GM23338 (cell line): Measurements from ENCODE around the gene SCN3B. TPM values are rescaled to one million over a fixed set of nuclear protein-coding genes. Genes with fewer than 3 reads are reported as not detected.

Experiments used
- ATAC-seq: fragments of 200-7000 bp; cut with Tn5 transposase; 3 replicates; pipeline ENCODE4 v1.9.1; 2020
- DNase-seq: peaks from one replicate; pipeline ENCODE4 v3.0.0-alpha.2; 2015; ENCODE audit warnings: low spot score
- H2AFZ ChIP-seq: fragments of 200-600 bp; sonication (generic); 2 replicates; pipeline ENCODE4 v1.8.0; 2016; ENCODE audit warnings: antibody characterized with exemption, mild to moderate bottlenecking, moderate library complexity
- H3F3A ChIP-seq: fragments of 200-600 bp; sonication (generic); replicated peaks from 2 replicates; pipeline ENCODE4 v1.8.0; 2017; ENCODE audit warnings: antibody characterized with exemption, mixed run types, low read depth
- H3K27ac ChIP-seq: fragments of 200-600 bp; sonication (generic); 2 replicates; pipeline ENCODE4 v1.6.1; 2016; ENCODE audit warnings: low read depth
- H3K27me3 ChIP-seq: fragments of 200-600 bp; sonication (generic); 2 replicates; pipeline ENCODE4 v1.8.0; 2016; ENCODE audit warnings: mild to moderate bottlenecking, mixed run types, moderate library complexity; ENCODE audit not compliant: insufficient read depth
- H3K36me3 ChIP-seq: fragments of 200-600 bp; sonication (generic); 2 replicates; pipeline ENCODE4 v1.8.0; 2016; ENCODE audit warnings: mild to moderate bottlenecking; ENCODE audit not compliant: insufficient read depth
- H3K4me1 ChIP-seq: fragments of 200-600 bp; sonication (generic); 2 replicates; pipeline ENCODE4 v1.8.0; 2016; ENCODE audit warnings: mild to moderate bottlenecking, moderate library complexity; ENCODE audit not compliant: insufficient read depth
- H3K4me2 ChIP-seq: fragments of 200-600 bp; sonication (generic); 2 replicates; pipeline ENCODE4 v1.7.1; 2017; ENCODE audit warnings: mixed run types
- H3K4me3 ChIP-seq: fragments of 200-600 bp; sonication (generic); 2 replicates; pipeline ENCODE4 v1.6.1; 2016; ENCODE audit warnings: mixed run types
- H3K79me2 ChIP-seq: fragments of 200-600 bp; sonication (generic); replicated peaks from 2 replicates; pipeline ENCODE4 v1.8.0; 2017; ENCODE audit warnings: mild to moderate bottlenecking; ENCODE audit not compliant: insufficient read depth
- H3K9me2 ChIP-seq: fragments of 200-600 bp; sonication (generic); 2 replicates; pipeline ENCODE4 v1.8.0; 2017; ENCODE audit not compliant: insufficient read depth
- H4K20me1 ChIP-seq: fragments of 200-600 bp; sonication (generic); replicated peaks from 2 replicates; pipeline ENCODE4 v1.8.0; 2017; ENCODE audit warnings: mild to moderate bottlenecking; ENCODE audit not compliant: insufficient read depth
- H3K27ac Mint-ChIP-seq: 2 replicates; pipeline ENCODE4 v1.8.0; 2020; ENCODE audit warnings: inconsistent platforms, mild to moderate bottlenecking, moderate library complexity, mixed read lengths
- H3K27me3 Mint-ChIP-seq: 3 replicates; pipeline ENCODE4 v1.8.0; 2022; ENCODE audit warnings: low read depth, mild to moderate bottlenecking, moderate library complexity, mixed read lengths, inconsistent platforms; ENCODE audit not compliant: insufficient read depth, poor library complexity
- H3K36me3 Mint-ChIP-seq: 3 replicates; pipeline ENCODE4 v1.8.0; 2021; ENCODE audit warnings: low read depth, mild to moderate bottlenecking, inconsistent platforms, moderate library complexity, mixed read lengths
- H3K4me1 Mint-ChIP-seq: 3 replicates; pipeline ENCODE4 v1.8.0; 2020; ENCODE audit warnings: mild to moderate bottlenecking, inconsistent platforms, mixed read lengths
- H3K4me3 Mint-ChIP-seq: 3 replicates; pipeline ENCODE4 v1.8.0; 2021; ENCODE audit warnings: moderate library complexity, mild to moderate bottlenecking, inconsistent platforms, mixed read lengths
- H3K9me3 Mint-ChIP-seq: 3 replicates; pipeline ENCODE4 v1.8.0; 2020; ENCODE audit warnings: moderate library complexity, mild to moderate bottlenecking, inconsistent platforms, mixed read lengths
- STAT1 ChIP-seq: IDR thresholded peaks from one replicate; pipeline ENCODE4 v1.6.1; 2016; ENCODE audit warnings: antibody characterized with exemption; ENCODE audit not compliant: unreplicated experiment
- ZNF114 ChIP-seq: fragments of 250-450 bp; sonication (Bioruptor Pico); IDR thresholded peaks from 2 replicates; pipeline ENCODE4 v1.5.0; 2020; ENCODE audit warnings: mild to moderate bottlenecking, moderate library complexity
- polyA plus RNA-seq: library from polyadenylated mRNA; unstranded; fragments of >200 nt; fragmentation: Nextera tagmentation; extraction: Ambion mirVana; gene quantifications from 2 replicates; pipeline ENCODE4 v1.2.1, GENCODE V29; 2016
- total RNA-seq: library from RNA; depleted of rRNA; stranded (reverse); fragments of >200 nt; shearing (Covaris generic); gene quantifications from 2 replicates; pipeline ENCODE4 v1.2.3, GENCODE V29; 2014
- TF ChIP-seq, protein P1 (sequence below): fragments of 250-450 bp; sonication (Bioruptor Pico); IDR thresholded peaks from 2 replicates; pipeline ENCODE4 v1.5.0; 2020; ENCODE audit warnings: mild to moderate bottlenecking, moderate library complexity
- TF ChIP-seq, protein P2 (sequence below), 2 experiments: fragments of 200-600 bp in 1 of 2; sonication (generic) in 1 of 2; conservative IDR thresholded peaks; 2 replicates each; pipeline versions ENCODE4 v1.5.1 to v1.6.1; 2016 to 2017; ENCODE audit warnings: antibody characterized with exemption in 2 of 2, low read depth in 2 of 2, mild to moderate bottlenecking in 2 of 2, moderate library complexity in 1 of 2
- TF ChIP-seq, protein P3 (sequence below): IDR thresholded peaks from one replicate; pipeline ENCODE4 v1.6.1; 2018; ENCODE audit warnings: antibody characterized with exemption; ENCODE audit not compliant: unreplicated experiment

The SCN3B gene
- total and polyA plus RNA-seq, 2 experiments from 2014 or later = 0.74 to 1.7 TPM

DNA sequence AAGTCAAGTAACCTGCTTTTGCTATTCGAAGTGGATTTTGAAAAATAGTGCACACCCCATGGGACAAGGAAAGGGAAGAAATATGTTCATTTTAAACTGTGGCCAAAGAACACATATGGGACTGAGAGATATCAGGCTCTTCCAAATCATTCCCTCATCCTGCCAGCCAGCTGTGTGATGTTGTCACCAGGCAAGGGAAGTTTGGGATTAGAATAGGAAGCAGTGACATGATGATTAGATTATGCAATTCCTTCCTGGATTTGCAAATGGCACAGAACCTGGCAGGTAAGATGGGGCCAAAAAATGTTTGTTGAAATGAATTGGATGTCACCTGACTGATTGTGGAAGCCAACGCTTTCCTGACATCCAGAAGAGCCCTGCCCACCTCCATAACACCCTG, 4.9 kb upstream of the SCN3B start (continued):
- TF ChIP-seq, protein P1, sequence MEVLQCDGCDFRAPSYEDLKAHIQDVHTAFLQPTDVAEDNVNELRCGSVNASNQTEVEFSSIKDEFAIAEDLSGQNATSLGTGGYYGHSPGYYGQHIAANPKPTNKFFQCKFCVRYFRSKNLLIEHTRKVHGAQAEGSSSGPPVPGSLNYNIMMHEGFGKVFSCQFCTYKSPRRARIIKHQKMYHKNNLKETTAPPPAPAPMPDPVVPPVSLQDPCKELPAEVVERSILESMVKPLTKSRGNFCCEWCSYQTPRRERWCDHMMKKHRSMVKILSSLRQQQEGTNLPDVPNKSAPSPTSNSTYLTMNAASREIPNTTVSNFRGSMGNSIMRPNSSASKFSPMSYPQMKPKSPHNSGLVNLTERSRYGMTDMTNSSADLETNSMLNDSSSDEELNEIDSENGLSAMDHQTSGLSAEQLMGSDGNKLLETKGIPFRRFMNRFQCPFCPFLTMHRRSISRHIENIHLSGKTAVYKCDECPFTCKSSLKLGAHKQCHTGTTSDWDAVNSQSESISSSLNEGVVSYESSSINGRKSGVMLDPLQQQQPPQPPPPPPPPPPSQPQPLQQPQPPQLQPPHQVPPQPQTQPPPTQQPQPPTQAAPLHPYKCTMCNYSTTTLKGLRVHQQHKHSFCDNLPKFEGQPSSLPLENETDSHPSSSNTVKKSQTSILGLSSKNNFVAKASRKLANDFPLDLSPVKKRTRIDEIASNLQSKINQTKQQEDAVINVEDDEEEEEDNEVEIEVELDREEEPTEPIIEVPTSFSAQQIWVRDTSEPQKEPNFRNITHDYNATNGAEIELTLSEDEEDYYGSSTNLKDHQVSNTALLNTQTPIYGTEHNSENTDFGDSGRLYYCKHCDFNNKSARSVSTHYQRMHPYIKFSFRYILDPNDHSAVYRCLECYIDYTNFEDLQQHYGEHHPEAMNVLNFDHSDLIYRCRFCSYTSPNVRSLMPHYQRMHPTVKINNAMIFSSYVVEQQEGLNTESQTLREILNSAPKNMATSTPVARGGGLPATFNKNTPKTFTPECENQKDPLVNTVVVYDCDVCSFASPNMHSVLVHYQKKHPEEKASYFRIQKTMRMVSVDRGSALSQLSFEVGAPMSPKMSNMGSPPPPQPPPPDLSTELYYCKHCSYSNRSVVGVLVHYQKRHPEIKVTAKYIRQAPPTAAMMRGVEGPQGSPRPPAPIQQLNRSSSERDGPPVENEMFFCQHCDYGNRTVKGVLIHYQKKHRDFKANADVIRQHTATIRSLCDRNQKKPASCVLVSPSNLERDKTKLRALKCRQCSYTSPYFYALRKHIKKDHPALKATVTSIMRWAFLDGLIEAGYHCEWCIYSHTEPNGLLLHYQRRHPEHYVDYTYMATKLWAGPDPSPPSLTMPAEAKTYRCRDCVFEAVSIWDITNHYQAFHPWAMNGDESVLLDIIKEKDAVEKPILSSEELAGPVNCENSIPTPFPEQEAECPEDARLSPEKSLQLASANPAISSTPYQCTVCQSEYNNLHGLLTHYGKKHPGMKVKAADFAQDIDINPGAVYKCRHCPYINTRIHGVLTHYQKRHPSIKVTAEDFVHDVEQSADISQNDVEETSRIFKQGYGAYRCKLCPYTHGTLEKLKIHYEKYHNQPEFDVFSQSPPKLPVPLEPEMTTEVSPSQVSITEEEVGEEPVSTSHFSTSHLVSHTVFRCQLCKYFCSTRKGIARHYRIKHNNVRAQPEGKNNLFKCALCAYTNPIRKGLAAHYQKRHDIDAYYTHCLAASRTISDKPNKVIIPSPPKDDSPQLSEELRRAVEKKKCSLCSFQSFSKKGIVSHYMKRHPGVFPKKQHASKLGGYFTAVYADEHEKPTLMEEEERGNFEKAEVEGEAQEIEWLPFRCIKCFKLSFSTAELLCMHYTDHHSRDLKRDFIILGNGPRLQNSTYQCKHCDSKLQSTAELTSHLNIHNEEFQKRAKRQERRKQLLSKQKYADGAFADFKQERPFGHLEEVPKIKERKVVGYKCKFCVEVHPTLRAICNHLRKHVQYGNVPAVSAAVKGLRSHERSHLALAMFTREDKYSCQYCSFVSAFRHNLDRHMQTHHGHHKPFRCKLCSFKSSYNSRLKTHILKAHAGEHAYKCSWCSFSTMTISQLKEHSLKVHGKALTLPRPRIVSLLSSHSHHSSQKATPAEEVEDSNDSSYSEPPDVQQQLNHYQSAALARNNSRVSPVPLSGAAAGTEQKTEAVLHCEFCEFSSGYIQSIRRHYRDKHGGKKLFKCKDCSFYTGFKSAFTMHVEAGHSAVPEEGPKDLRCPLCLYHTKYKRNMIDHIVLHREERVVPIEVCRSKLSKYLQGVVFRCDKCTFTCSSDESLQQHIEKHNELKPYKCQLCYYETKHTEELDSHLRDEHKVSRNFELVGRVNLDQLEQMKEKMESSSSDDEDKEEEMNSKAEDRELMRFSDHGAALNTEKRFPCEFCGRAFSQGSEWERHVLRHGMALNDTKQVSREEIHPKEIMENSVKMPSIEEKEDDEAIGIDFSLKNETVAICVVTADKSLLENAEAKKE (CRISPR knock-in tag) = no peak
- TF ChIP-seq ZNF114 (CRISPR knock-in tag) = no peak

DNA sequence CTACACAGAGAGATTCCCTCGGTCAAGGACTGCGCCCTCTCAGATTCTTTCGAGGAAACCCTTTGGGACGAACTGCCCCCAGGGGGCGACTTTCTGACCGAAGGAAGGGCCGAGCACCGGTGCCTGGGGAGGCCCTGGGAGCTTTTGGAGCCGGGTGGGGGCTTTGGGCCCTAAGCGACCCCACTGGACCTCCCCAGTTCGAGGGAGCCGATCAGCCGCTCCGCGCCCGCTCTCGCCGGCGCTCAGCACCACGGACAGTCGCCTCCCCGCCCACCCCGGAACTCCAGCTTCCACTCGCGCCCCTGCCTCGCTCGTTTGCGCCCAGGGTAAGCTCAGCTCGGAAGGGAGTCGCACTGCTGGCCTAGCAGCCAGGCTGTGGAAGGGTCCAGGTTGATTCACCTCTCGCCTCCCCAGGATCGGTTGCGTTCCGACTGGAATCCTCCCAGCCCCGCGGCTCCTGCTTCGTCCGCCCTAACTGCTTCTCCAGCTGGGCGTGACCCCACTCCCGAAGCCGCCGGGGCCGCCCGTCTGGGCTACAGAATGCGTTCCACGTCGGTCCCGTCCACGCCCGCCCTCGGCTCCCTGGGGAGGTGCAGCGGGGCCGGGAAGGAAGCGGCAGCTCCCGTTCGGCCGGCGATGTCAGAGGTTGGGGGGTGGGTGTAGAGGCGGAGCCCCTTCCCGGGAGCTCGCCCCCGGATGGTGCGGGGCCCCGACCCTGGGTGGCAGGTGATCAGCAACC, 428 bp downstream of the SCN3B start:
- Mint-ChIP-seq H3K27ac (no peak overlapping the region), H3K27me3 (peaks cover 31% of the 10 kb centered on the region), H3K36me3 (no peaks in the 10 kb centered on the region), H3K4me3 (peak overlapping the region; percentile 75), H3K9me3 (no peaks in the 10 kb centered on the region), H3K4me1 (peaks cover 13% of the 10 kb centered on the region)
- peak; percentile 60 for ATAC-seq
- Histone ChIP-seq H3K4me3 (peak overlapping the region; percentile 97), H2AFZ (peak overlapping the region; percentile 98), H3K27ac (no peak overlapping the region), H3F3A (no peaks in the 10 kb centered on the region), H3K36me3 (no peaks in the 10 kb centered on the region), H3K4me2 (peak overlapping the region; percentile 98), H3K4me1 (peaks cover 12% of the 10 kb centered on the region; the same call in 1 of the 2 replicates), H3K27me3 (peaks cover 38% of the 10 kb centered on the region), H3K9me2 (no peaks in the 10 kb centered on the region), H3K79me2 (no peaks in the 10 kb centered on the region), H4K20me1 (peaks cover 6% of the 10 kb centered on the region)
- TF ChIP-seq, protein P2, sequence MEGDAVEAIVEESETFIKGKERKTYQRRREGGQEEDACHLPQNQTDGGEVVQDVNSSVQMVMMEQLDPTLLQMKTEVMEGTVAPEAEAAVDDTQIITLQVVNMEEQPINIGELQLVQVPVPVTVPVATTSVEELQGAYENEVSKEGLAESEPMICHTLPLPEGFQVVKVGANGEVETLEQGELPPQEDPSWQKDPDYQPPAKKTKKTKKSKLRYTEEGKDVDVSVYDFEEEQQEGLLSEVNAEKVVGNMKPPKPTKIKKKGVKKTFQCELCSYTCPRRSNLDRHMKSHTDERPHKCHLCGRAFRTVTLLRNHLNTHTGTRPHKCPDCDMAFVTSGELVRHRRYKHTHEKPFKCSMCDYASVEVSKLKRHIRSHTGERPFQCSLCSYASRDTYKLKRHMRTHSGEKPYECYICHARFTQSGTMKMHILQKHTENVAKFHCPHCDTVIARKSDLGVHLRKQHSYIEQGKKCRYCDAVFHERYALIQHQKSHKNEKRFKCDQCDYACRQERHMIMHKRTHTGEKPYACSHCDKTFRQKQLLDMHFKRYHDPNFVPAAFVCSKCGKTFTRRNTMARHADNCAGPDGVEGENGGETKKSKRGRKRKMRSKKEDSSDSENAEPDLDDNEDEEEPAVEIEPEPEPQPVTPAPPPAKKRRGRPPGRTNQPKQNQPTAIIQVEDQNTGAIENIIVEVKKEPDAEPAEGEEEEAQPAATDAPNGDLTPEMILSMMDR (conservative IDR thresholded peaks at IDR 0.05; ENCODE audit: low read depth in 2 of 2) = peak; percentile 37 to 54
- TF ChIP-seq, protein P3, sequence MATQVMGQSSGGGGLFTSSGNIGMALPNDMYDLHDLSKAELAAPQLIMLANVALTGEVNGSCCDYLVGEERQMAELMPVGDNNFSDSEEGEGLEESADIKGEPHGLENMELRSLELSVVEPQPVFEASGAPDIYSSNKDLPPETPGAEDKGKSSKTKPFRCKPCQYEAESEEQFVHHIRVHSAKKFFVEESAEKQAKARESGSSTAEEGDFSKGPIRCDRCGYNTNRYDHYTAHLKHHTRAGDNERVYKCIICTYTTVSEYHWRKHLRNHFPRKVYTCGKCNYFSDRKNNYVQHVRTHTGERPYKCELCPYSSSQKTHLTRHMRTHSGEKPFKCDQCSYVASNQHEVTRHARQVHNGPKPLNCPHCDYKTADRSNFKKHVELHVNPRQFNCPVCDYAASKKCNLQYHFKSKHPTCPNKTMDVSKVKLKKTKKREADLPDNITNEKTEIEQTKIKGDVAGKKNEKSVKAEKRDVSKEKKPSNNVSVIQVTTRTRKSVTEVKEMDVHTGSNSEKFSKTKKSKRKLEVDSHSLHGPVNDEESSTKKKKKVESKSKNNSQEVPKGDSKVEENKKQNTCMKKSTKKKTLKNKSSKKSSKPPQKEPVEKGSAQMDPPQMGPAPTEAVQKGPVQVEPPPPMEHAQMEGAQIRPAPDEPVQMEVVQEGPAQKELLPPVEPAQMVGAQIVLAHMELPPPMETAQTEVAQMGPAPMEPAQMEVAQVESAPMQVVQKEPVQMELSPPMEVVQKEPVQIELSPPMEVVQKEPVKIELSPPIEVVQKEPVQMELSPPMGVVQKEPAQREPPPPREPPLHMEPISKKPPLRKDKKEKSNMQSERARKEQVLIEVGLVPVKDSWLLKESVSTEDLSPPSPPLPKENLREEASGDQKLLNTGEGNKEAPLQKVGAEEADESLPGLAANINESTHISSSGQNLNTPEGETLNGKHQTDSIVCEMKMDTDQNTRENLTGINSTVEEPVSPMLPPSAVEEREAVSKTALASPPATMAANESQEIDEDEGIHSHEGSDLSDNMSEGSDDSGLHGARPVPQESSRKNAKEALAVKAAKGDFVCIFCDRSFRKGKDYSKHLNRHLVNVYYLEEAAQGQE = peak; percentile 83
- TF ChIP-seq STAT1 = no peak
- DNase-seq = peak; percentile 79
